NCI-H2196 treated with DMSO at 0.1 percent for 48 hours (cell line): ENCODE data around the gene BANF1.

Experiments
- DNase-seq: peaks from one replicate; lab custom pipeline; 2025; ENCODE audit not compliant: unreplicated experiment; lab: John Stamatoyannopoulos, UW

BANF1 gene

GRCh38 chr11:65978391-65979238 is 23.7 kb upstream of the BANF1 start:
- DNase-seq: no peak

GRCh38 chr11:65979261-65979759 is 23.0 kb upstream of the BANF1 start:
- no peak for DNase-seq

GRCh38 chr11:65981101-65981740 is 21.1 kb upstream of the BANF1 start:
- DNase-seq: no peak

GRCh38 chr11:65981972-65982823 is 20.1 kb upstream of the BANF1 start:
- no peak for DNase-seq

GRCh38 chr11:65982824-65983588 is 19.3 kb upstream of the BANF1 start:
- DNase-seq: no peak

GRCh38 chr11:65983589-65983987 is 18.7 kb upstream of the BANF1 start:
- no peak for DNase-seq

GRCh38 chr11:65987336-65987735 is 15.0 kb upstream of the BANF1 start:
- DNase-seq: no peak

GRCh38 chr11:65988791-65989592 is 13.3 kb upstream of the BANF1 start:
- peak; percentile 89 for DNase-seq

- no peak for DNase-seq
Observed at GRCh38 chr11:65992056-65992455, 10.2 kb upstream of the BANF1 start.

- DNase-seq: no peak
Observed at GRCh38 chr11:65997286-65997685, 5.0 kb upstream of the BANF1 start.

- DNase-seq: peak; percentile 56
Observed at GRCh38 chr11:66002648-66003225, 434 bp downstream of the BANF1 start.

- no peak for DNase-seq
Observed at GRCh38 chr11:66003291-66003690, 988 bp downstream of the BANF1 start.

GRCh38 chr11:66004186-66004585 is 1.9 kb downstream of the BANF1 start:
- no peak for DNase-seq

GRCh38 chr11:66006134-66006890 is 4.0 kb downstream of the BANF1 start:
- DNase-seq: no peak

GRCh38 chr11:66006891-66007176 is 4.5 kb downstream of the BANF1 start:
- DNase-seq: no peak

GRCh38 chr11:66007201-66007634 is 4.9 kb downstream of the BANF1 start:
- no peak for DNase-seq

- DNase-seq: no peak
Observed at GRCh38 chr11:66008095-66008467, 5.8 kb downstream of the BANF1 start.

GRCh38 chr11:66008468-66009101 is 6.3 kb downstream of the BANF1 start:
- no peak for DNase-seq
